NK-92 (cell line): ENCODE data around the gene LMAN2L.
"Not testable (repeated sequence)": the region's sequence is repeated elsewhere in the genome, so short reads cannot be mapped to it uniquely, and the experiment has no call there.

Experiments
- DNase-seq: peaks from one replicate; lab custom pipeline; 2025; ENCODE audit not compliant: unreplicated experiment; lab: John Stamatoyannopoulos, UW

LMAN2L gene

DNA sequence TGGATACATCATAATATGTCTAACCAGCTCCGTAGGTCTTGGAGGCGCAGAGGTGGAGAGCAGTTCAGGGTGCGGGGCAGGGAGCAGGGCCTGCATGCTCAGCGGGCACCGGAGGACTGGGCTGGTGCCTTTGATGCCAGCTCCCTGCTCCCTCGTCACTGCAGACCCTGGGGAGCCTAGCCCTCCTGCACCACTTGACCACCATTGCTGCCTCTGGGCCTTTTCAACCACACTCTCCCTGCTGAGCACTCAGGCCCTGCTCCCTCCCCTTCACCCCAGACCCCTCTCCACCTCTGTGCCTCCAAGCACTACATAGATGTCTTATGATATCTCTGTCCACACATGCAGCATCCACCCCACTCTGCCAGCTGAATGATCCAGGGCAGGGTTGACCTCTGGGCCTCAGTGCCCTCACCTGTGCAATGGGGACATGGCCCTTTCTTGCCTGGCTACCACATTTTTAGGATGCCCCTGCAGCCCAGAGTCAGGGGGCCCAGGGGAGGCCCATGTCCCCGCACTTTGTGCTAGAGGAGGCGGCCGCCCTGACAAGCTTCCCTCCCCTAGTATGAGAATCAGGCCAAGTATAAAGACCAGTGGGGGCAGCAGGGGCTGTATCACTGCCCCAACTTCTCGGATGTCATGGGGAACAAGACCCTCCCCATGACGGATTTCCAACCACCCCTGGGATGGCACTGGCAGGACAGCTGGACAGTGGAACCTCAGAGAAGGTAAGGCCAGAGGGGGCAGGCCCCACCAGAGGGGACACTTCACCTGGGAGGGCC is 51.0 kb downstream of the LMAN2L start:
- no peak for DNase-seq

DNA sequence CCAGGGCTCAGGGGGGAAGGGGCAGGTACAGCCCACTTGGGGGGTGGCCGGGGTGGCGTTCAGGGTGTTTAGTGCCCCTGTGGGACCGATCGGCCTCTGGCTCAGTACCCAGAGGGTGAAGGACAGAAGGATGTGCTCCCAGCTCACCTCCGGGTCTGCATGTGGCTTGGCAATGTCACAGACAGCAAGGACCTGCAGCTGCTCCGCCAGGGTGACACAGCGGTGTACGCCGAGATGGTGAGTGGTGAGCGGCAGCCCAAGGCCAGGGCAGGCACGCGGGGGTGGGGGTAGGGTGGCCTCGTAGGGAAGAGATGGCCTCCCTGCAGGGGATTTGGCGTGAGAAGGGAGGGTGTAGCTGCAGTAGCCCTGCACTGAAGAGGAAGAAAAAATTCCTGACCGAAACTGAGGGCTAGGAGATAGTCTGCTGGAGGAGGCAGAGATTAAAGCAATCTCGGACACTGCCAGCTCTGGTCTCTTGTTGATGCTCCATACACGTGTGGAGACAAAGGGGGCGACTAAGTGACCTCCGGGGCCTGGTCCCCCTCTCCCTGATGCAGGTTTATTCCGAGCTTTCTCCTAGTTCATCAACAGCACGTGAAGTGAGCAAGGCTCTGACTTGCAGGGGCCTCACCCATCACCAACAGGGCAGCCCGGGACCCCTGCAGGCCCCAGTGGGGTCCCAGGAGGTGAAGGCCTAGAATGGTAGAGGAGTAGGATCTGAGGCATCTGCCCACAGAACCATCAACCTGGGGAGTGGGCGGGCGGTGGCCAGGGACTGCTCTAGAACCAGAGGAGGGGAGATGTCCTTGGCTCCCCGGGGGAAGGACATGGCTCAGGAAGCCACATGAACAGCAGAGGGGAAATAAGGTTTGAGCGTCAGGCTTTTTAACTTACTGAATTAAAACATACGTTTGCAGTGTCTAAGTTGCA is 51.9 kb downstream of the LMAN2L start:
- no peak for DNase-seq

DNA sequence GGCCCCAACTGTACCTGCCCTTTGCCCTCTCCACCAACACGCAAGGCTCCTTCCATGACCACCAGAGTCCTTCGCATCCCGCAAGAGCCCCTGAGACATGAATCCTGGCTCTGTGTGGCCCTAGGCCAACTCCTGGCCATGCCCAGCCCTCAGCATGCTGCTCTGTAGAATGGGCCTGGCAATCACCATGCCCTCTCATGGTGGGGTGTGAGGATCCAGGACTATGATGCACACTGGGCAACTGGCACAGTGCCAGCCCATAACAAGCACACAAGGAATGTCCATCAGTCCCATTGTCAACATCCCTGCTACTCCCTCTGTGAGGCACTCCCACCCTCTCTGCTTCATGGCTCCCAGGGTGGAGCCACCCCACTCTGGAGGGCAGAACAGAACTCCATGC is 52.6 kb downstream of the LMAN2L start:
- DNase-seq, result no peak

DNA sequence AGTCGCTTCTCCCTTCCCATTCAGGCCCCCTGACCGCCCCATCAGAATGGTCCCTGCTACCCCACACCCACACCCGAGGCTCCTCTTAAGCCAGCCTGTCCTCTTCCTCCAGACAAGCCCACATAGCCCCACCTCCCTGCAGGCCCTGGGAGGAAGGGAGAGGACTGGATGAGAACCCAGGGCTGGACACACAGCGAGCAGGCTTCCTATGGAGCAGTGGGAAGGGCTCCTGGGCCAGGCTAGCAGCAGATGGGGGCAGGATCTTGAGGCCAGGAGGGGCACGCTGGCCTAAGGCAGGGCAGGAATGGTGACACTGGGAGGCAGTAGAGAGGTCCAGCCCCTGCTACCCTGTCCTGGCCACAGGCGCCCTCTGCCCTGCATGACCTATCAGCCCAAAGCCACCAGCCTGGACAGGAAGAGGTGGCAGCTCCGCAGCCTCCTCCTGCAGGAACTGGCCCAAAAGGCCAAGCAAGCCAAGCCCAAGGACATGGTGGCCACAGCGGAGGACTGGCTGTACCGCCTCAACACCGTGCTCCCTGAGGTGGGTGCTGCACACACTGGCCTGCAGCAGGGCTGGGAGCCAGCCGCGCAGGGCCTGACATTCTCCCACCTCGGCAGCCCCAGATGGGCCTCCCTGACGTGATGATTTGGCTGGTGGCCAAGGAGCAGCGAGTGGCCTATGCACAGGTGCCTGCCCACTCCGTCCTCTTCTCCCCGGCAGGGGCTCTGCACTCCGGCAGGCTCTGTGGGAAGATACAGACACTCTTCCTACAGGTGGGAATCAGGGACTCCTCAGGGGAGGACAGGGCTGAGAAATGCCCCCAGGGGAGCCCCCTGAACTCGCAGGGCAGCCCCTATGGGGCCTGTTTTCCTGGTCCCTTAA is 54.0 kb downstream of the LMAN2L start:
- DNase-seq, result no peak

DNA sequence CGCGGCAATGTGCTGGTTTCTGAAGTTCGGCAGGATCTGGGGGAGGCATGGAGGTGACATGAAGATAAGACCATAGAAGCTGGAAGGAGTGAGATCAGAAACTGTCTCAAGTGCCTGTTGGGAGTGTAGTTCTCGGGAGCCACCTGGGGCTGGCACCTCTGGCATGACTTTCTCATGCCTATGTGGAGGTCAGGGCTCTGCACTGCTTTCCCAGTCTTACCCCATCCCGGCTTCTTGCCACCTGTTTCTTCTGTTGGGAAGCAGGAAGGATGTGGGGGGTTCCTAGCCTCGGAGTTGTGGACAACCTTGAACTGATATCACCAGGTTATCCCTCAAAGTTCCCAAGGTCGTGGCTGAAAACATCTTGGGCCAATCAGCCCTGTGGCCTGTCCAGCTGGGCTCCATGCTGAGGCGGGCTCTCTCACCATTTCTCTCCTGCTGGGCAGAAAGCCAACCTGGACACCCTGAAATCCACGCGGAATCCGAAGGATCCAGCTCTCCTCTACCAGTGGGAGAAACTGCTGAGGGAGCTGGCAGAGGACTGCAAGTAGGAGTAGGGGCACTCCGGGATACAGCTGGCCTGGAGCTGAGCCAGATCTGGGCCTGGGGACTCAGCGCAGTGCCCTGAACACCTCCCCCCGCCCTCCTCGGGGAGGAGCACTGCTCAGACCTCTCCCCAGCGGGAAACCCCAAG is 54.8 kb downstream of the LMAN2L start:
- DNase-seq, result no peak

DNA sequence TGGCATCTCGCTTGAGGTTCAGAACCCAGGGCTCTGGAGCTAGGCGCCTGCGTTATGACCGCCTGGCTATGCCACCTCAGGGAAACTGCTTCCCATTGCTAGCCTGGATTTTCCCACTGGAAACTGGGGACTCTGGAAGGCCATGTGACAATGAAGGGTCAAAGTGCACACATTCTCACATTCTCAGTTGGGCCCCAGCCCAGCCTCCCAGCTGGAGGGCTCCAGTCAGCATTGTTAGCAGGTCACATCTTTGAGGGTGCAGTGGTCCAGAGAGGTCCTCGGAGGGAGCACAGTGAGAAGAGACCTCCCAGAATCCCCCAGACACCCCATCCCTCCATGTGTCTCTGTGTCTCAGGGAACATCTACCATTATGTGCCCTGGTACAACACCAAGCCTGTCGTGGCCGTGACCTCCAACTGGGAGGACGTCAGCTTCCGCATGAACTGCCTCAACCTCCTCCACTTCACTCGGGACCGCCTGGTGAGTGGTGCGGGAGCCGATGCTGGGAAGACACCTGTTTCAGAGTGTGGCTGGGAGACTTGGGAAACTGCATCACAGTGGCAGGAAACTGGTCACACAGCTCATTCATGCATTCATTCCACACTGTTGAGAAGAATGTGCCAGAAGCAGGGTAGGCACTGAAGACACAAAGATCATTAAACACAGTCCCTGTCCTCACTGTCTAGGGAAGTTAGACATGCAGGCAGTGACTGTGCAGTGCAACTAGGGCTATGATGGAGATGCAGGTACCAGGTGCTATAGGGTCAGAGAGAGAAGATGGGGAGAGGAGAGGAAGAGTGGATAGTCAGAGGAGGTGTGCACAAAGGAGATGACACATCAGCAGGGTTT is 55.7 kb downstream of the LMAN2L start:
- no peak for DNase-seq

DNA sequence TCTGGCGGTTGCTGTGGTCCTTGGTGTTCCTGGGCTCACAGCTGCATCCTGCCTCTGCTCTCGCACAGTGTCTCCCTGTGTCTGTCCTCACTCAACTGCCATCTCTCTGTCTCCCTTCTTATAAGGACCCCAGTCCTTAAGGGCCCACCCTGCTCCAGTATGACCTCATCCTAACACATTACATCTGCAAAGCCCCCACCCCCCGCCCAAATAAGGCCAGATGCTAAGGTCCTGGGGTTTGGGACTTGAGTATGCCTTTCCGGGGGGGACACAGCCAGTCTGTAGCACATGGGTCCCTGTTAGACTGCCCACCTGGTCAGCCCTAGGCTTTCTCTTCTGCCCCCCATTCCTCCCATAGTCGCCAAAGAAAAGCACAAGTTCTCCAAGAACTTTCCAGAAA is 56.6 kb downstream of the LMAN2L start:
- no peak for DNase-seq

DNA sequence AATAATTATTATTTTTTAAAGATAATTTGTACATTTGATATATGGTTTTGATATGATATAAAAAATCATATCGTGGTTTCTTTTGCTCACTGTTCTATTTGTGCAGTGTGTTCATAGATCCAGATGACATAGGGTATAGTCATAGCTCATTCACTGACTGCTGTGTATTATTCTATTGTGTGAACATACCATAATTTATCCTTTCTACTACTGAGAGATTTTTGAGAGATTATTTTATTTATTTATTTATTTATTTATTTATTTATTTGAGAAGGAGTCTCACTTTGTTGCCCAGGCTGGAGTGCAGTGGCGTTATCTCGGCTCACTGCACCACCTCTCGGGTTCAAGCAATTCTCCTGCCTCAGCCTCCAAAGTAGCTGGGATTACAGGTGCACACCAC is 58.3 kb downstream of the LMAN2L start:
- DNase-seq, result no peak

DNA sequence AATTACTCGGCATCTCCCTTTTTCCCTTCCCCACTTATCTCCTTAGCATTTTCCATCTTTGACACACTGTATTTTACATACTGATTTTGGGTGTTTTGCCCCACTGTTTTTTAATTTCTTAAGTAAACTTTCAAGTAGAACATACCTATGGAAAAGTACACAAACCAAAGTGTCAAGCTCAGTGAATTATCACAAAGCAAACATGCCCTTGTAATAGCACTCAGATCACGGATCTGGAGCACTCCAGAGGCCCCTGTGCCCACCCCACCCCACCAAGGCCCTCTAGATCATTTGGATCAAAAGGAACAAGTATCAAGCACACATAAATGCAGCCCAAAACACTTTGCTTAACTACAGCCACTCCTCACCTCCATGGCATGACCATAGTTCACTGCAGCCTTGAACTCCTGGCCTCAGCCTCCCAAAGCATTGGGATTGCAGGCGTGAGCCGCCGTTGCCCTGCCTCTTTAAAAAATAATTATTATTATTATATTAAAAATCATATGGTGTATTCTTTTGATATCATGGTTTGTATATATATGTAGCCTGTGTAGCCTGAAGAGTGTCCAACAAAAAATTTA is 59.2 kb downstream of the LMAN2L start:
- no peak for DNase-seq

DNA sequence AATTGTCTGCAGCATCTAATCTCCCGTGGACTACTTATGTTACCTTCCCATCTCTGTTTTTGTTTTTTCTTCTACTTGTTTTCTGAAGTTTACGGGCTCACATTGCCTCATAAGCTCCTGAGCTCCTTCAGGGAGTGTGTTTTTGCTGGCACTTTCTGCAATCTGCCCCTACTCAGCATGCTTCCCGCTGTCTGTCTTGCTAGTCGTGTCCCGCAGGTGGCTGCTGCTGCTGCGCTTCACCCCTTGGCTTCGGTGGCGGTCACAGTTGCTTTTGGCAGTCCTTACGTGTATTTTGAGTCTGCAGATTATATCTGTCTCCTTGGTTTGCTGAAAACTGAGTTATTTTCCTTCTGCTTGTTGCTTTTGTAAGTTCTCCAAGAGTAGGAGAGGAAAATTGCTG is 60.0 kb downstream of the LMAN2L start:
- no peak for DNase-seq

DNA sequence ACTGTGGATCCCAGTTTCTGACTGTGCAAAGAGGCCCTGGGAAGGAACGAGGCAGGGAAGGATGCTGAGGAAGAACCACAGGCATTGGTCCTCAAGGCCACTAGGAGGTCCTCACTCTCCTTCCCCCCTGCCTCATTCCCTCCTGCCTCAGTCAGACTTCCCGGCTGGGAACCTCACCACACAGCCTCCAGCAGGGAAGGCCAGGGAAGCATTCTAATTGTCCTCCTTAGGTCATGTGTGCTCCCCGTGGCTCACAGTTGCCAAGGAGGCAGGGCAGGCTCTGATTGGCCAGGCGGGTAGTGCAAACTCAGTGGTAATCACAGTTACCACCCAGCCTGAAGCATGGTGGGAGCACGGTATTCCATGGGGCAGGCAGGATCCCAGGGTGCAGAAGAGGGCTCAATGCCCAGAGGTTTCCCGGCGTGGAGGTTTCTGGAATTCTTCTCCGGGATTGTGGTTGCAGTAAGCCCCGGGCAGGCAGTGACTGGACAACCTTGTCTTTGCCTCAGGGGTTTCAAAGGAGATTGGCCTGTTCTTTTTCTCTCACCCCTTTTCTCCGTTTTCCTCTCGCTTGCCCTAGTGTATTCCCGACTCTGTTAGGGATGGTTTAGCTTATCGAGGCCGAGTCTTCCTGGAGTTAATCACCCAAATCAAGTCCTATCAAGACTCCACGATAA is 70.2 kb downstream of the LMAN2L start:
- DNase-seq, result no peak

DNA sequence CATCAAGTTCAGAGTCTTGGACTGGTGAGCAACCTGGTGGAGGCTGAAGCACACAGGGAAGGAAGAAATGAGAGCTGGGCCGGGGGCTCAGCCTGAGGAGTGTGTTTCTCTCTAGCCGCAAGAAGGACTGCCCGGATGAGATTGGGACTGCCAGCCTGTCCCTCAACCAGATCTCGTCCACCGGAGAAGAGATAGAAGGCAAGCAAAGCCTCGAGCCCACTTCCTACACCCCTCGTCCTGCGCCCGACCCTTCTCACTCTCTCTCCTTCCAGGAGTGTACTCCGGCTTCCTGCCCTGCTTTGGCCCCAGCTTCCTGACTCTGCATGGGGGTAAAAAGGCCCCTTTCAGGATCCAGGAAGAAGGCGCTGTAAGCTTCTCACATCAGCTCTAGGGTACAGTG is 71.1 kb downstream of the LMAN2L start:
- no peak for DNase-seq

DNA sequence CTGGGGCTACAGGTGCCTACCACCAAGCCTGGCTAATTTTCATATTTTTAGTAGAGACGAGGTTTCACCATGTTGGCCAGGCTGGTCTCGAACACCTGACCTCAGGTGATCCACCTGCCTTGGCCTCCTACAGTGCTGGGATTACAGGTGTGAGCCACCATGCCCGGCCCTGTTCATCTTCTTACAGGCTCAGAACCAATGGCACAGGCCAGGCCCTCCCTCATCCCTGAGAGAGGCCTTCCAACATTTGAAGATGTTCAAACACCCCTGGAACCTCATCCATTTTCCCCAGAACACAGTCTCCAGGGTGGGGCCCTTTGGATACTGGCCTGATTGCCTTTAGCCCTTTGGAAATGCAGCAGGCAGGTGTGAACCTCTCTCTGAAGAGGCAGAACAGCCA is 74.1 kb downstream of the LMAN2L start:
- DNase-seq, result not testable (repeated sequence)

DNA sequence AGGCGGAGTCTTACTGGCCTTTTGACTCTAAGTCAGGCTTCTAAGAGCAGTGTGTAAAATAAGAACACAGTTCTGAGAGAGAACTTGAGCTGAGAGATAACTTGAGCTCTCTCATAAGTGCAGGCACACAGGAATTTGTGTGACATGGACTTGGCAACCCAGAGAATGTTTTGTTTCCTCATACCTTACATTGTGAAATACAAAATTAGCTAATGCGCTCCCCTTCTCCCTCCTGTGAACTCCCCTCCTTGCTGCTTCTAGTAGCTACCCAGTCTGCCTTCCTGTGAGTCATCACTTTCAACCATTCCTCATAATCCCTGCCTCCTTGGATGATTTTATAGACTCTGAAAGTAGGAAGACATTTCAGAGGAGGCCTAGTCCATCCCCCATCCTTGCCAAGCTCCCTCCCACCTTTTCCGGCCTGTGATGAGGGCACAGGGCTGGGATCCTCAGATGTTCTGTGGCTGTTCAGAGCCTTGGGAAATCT is 74.7 kb downstream of the LMAN2L start:
- no peak for DNase-seq

DNA sequence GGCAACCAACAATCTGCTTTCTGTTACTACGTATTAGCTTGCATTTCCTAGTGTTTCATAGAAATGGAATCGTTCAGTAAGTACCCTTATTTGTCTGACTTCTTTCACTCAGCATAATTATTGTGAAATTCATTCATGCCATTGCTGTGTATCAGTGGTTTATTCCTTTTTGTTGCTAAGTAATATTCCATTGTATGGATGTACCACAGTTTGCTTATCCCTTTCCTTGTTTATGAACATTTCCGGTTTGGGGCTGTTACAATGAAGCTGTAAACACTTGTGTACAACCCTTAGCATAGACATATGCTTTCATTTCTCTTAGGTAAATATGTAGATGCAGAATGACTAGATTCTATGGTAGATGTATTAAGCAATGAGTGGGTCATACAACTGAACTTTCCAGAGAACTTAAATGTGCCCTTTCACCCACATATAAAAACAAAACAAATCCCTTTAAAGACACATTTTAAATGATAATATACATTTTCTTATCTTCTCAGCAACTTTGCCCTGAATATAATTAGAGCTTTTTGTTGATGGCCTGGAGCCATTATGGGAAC is 75.4 kb downstream of the LMAN2L start:
- no peak for DNase-seq

DNA sequence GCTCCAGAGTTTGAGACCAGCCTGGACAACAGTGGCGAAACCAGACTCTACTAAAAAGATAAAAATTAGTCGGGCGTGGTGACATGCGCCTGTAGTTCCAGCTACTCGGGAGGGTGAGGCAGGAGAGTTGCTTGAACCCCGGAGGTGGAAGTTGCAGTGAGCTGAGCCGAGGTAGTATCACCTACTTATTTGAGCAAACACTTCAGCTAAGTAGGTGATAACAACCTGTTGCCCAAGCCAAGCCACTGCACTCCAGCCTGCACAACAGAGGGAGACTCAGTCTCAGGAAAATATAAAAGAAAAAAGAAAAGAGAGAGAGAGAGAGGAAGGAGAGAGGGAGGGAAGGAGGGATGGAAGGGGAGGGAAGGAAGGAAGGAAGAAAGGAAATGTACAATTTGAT is 76.0 kb downstream of the LMAN2L start:
- DNase-seq, result no peak

DNA sequence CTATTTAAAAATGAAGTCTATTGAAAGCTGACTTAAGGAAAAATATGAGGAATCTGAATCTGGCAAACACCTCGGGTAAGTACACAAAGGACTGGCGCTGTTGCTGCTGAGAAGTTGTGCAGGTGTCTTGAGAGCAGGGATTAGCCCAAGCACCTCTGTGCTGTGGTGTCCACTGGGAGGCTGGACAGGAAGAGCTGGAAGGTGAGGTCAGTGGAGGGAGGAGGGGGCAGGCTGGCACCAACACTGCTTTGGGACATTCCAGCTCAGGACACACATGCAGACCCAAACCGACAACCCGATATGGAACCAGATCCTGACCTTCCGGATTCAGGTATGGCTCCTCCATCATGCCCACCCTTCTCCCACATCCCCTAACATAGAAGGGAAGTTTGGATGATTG is 76.7 kb downstream of the LMAN2L start:
- no peak for DNase-seq

DNA sequence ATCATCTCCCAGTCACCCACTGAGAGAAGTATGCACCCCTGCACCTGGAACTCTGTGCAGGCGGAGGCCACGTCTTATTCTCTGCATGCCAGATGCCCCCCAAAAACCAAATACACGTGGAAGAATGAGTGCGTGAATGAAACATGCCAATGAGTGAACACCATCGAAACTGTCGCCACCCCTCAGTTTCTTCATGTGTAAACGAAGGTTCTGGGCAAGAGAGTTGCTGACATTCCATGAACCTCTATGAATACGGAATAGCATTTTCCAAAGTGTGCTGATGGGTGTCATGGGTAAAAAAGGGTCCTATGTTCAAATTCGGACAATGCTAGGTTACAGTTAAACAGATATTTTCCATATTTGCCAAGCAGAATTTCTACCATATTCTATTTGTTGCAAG is 77.5 kb downstream of the LMAN2L start:
- DNase-seq, result no peak
